WTC11 (cell line): ENCODE measurements around the gene C1R. TPM values are rescaled to one million over a fixed set of nuclear protein-coding genes. Genes with fewer than 3 reads are reported as not detected.

Source experiments
- ATAC-seq: fragments of 200-7000 bp; cut with Tn5 transposase; 2 replicates; pipeline ENCODE4 v1.10.0; 2021; ENCODE audit warnings: mild to moderate bottlenecking, moderate library complexity
- CTCF ChIA-PET: fragments of 300-600 bp; sonication (Branson Sonifier 250); formaldehyde crosslinking; loops from one replicate; lab custom pipeline; 2021; ENCODE audit warnings: antibody characterized with exemption; lab: Charles Lee
- POLR2A ChIA-PET: fragments of 350-600 bp; sonication (Branson Sonifier 250); formaldehyde crosslinking; loops from one replicate; lab custom pipeline; 2021; ENCODE audit warnings: antibody characterized with exemption; lab: Charles Lee
- DNase-seq: peaks from one replicate; pipeline ENCODE4 v3.0.0; 2021; ENCODE audit warnings: low spot score
- H3K27ac Mint-ChIP-seq: 2 replicates; pipeline ENCODE4 v1.8.0; 2021; ENCODE audit warnings: mixed read lengths
- H3K27me3 Mint-ChIP-seq: 2 replicates; pipeline ENCODE4 v1.8.0; 2021; ENCODE audit warnings: low read depth, mild to moderate bottlenecking, moderate library complexity, mixed read lengths
- H3K36me3 Mint-ChIP-seq: 2 replicates; pipeline ENCODE4 v1.8.0; 2021; ENCODE audit warnings: mixed read lengths
- H3K4me1 Mint-ChIP-seq: 2 replicates; pipeline ENCODE4 v1.8.0; 2022; ENCODE audit warnings: mixed read lengths
- H3K4me3 Mint-ChIP-seq: 2 replicates; pipeline ENCODE4 v1.8.0; 2021; ENCODE audit warnings: mild to moderate bottlenecking, moderate library complexity, mixed read lengths
- H3K9me3 Mint-ChIP-seq: 2 replicates; pipeline ENCODE4 v1.8.0; 2021; ENCODE audit warnings: mixed read lengths
- AFF4 ChIP-seq: sonication (generic); formaldehyde crosslinking; IDR thresholded peaks from 2 replicates; pipeline ENCODE4 v1.8.1; 2023; ENCODE audit warnings: mild to moderate bottlenecking, missing genetic modification reagents, borderline replicate concordance
- CREB1 ChIP-seq: sonication (generic); formaldehyde crosslinking; IDR thresholded peaks from 2 replicates; pipeline ENCODE4 v1.8.0; 2023; ENCODE audit warnings: mild to moderate bottlenecking, missing genetic modification reagents
- E2F5 ChIP-seq: sonication (generic); formaldehyde crosslinking; IDR thresholded peaks from 2 replicates; pipeline ENCODE4 v1.8.1; 2022; ENCODE audit warnings: mild to moderate bottlenecking, moderate library complexity, missing genetic modification reagents
- FOXJ3 ChIP-seq: sonication (generic); formaldehyde crosslinking; IDR thresholded peaks from 2 replicates; pipeline ENCODE4 v1.9.0; 2021; ENCODE audit warnings: missing genetic modification reagents, mild to moderate bottlenecking, borderline replicate concordance
- FOXP1 ChIP-seq: sonication (generic); formaldehyde crosslinking; IDR thresholded peaks from 2 replicates; pipeline ENCODE4 v1.8.0; 2022; ENCODE audit warnings: missing genetic modification reagents, mild to moderate bottlenecking, moderate library complexity, borderline replicate concordance
- GTF2I ChIP-seq: fragments of 250-450 bp; sonication (Bioruptor Pico); conservative IDR thresholded peaks from 2 replicates; pipeline ENCODE4 v1.4.0; 2021; ENCODE audit warnings: mild to moderate bottlenecking
- IRF1 ChIP-seq: sonication (generic); formaldehyde crosslinking; IDR thresholded peaks from 2 replicates; pipeline ENCODE4 v1.8.0; 2023; ENCODE audit warnings: missing genetic modification reagents
- IRF2 ChIP-seq: sonication (generic); formaldehyde crosslinking; IDR thresholded peaks from 2 replicates; pipeline ENCODE4 v1.8.0; 2022; ENCODE audit warnings: low read depth, missing genetic modification reagents, borderline replicate concordance
- NFATC4 ChIP-seq: fragments of 250-450 bp; sonication (Bioruptor Pico); IDR thresholded peaks from 2 replicates; pipeline ENCODE4 v1.9.0; 2021; ENCODE audit warnings: mild to moderate bottlenecking
- NFE2L1 ChIP-seq: sonication (generic); formaldehyde crosslinking; IDR thresholded peaks from 2 replicates; pipeline ENCODE4 v1.8.1; 2023; ENCODE audit warnings: missing genetic modification reagents
- NR3C1 ChIP-seq: sonication (generic); formaldehyde crosslinking; conservative IDR thresholded peaks from 2 replicates; pipeline ENCODE4 v1.8.1; 2023; ENCODE audit warnings: low read depth, mild to moderate bottlenecking, missing genetic modification reagents
- OVOL2 ChIP-seq: fragments of 250-450 bp; sonication (Bioruptor Pico); IDR thresholded peaks from 2 replicates; pipeline ENCODE4 v1.9.0; 2021; ENCODE audit warnings: mild to moderate bottlenecking, borderline replicate concordance
- RELA ChIP-seq: sonication (generic); formaldehyde crosslinking; IDR thresholded peaks from 2 replicates; pipeline ENCODE4 v1.8.1; 2022; ENCODE audit warnings: missing genetic modification reagents, mild to moderate bottlenecking, borderline replicate concordance
- SOX15 ChIP-seq: fragments of 250-450 bp; sonication (Bioruptor Pico); IDR thresholded peaks from 2 replicates; pipeline ENCODE4 v1.9.0; 2021; ENCODE audit warnings: mild to moderate bottlenecking
- ZMAT4 ChIP-seq: fragments of 250-450 bp; sonication (Bioruptor Pico); IDR thresholded peaks from 2 replicates; pipeline ENCODE4 v1.9.0; 2021; ENCODE audit warnings: mild to moderate bottlenecking
- ZNF281 ChIP-seq: sonication (generic); formaldehyde crosslinking; IDR thresholded peaks from 2 replicates; pipeline ENCODE4 v1.8.0; 2023; ENCODE audit warnings: mild to moderate bottlenecking, missing genetic modification reagents
- ZNF396 ChIP-seq: fragments of 250-450 bp; sonication (Bioruptor Pico); IDR thresholded peaks from 2 replicates; pipeline ENCODE4 v1.8.0; 2021; ENCODE audit warnings: mild to moderate bottlenecking, moderate library complexity, borderline replicate concordance
- total RNA-seq: library from RNA; stranded (reverse); gene quantifications from 3 replicates; pipeline ENCODE4 v1.2.3, GENCODE V29; 2021

C1R gene
- total RNA-seq, 1 experiment from 2014 or later: 8.4 TPM

GRCh38 chr12:7116916-7117315 is 24.7 kb upstream of the C1R start:
- POLR2A ChIA-PET: no interaction called here
- no peak overlapping the region for H3K27ac Mint-ChIP-seq
- ATAC-seq (no peak), DNase-seq (no peak)
- no peaks in the 10 kb centered on the region for H3K36me3 Mint-ChIP-seq
- H3K4me1 Mint-ChIP-seq: peaks cover 4% of the 10 kb centered on the region
- no peaks in the 10 kb centered on the region for H3K9me3 Mint-ChIP-seq
- TF ChIP-seq ZNF281 (CRISPR knock-in tag) (no peak), CREB1 (CRISPR knock-in tag) (no peak), IRF2 (CRISPR knock-in tag) (no peak)
- TF ChIP-seq, all 79 proteins: peak for 0
- H3K4me3 Mint-ChIP-seq: no peak overlapping the region
- CTCF ChIA-PET: no interaction called here
- H3K27me3 Mint-ChIP-seq: peaks cover 5% of the 10 kb centered on the region; the same call in 1 of the 2 replicates

- Mint-ChIP-seq H3K27ac (no peak overlapping the region), H3K36me3 (no peaks in the 10 kb centered on the region), H3K9me3 (no peaks in the 10 kb centered on the region), H3K4me3 (no peak overlapping the region), H3K27me3 (peaks cover 5% of the 10 kb centered on the region; the same call in 1 of the 2 replicates)
- POLR2A ChIA-PET: no interaction called here
- ATAC-seq (no peak), DNase-seq (no peak)
- CTCF ChIA-PET: no interaction called here
- TF ChIP-seq NFATC4 (CRISPR knock-in tag): no peak
- TF ChIP-seq OVOL2 (CRISPR knock-in tag): no peak
- TF ChIP-seq ZMAT4 (CRISPR knock-in tag): no peak
- TF ChIP-seq IRF1 (CRISPR knock-in tag): no peak
- no peak for TF ChIP-seq E2F5 (CRISPR knock-in tag)
- TF ChIP-seq, all 79 proteins: peak for 0
- peaks cover 4% of the 10 kb centered on the region for H3K4me1 Mint-ChIP-seq
Measured at GRCh38 chr12:7116196-7116595, 24.0 kb upstream of the C1R start.

- Mint-ChIP-seq H3K9me3 (no peaks in the 10 kb centered on the region), H3K4me3 (no peak overlapping the region), H3K27me3 (peaks cover 5% of the 10 kb centered on the region; the same call in 1 of the 2 replicates), H3K4me1 (peaks cover 4% of the 10 kb centered on the region)
- no peak for DNase-seq
- ChIA-PET POLR2A (no interaction called here), CTCF (no interaction called here)
- ATAC-seq: no peak
- TF ChIP-seq IRF1 (CRISPR knock-in tag): no peak
- TF ChIP-seq FOXJ3 (CRISPR knock-in tag): no peak
- TF ChIP-seq FOXP1 (CRISPR knock-in tag): no peak
- TF ChIP-seq NR3C1: no peak
- no peak for TF ChIP-seq RELA (CRISPR knock-in tag)
- no peak for TF ChIP-seq NFE2L1 (CRISPR knock-in tag)
- TF ChIP-seq SOX15 (CRISPR knock-in tag): no peak
- no peak for TF ChIP-seq ZNF396 (CRISPR knock-in tag)
- no peak for TF ChIP-seq GTF2I (CRISPR knock-in tag)
- no peak for TF ChIP-seq AFF4 (CRISPR knock-in tag)
- TF ChIP-seq, all 79 proteins: peak for 0
- Mint-ChIP-seq H3K36me3 (no peaks in the 10 kb centered on the region), H3K27ac (no peak overlapping the region)
Measured at GRCh38 chr12:7114851-7115250, 22.6 kb upstream of the C1R start.
